ENCODE results near the gene KRT7. TPM values are rescaled to one million over a fixed set of nuclear protein-coding genes. Genes with fewer than 3 reads are reported as not detected.

Gene KRT7
- total RNA-seq, 5 donors from 2014 or later (not counting 1 experiment from before 2014, with no cell fraction given) = 2.7 to 3.8 (median 3.3) TPM; not detected in 2

GRCh38 chr12:52279422-52280318 lies 46.6 kb downstream of the KRT7 start:
- Mint-ChIP-seq H3K27me3 (peaks cover 23 to 38% of the 10 kb centered on the region in 2 donors), H3K9me3 (no peaks in the 10 kb centered on the region), H3K36me3 (no peaks in the 10 kb centered on the region), H3K27ac (no peak overlapping the region), H3K4me1 (peaks cover 5 to 10% (median 7%) of the 10 kb centered on the region in 3 donors), H3K4me3 (no peak overlapping the region)
- no peak for ATAC-seq (replicated peaks in 1 of 4)
- no peak overlapping the region for H3K4me3 ChIP-seq (ENCODE audit: control insufficient read depth in 1 of 2, extremely low read depth in 1 of 2, low read length in 1 of 2)
- no peaks in the 10 kb centered on the region for H3K9me3 ChIP-seq
- H3K36me3 ChIP-seq (ENCODE audit: control insufficient read depth in 2 of 2, extremely low read depth in 1 of 2, insufficient read depth in 1 of 2, low read length in 1 of 2) = no peaks in the 10 kb centered on the region
- H3K27me3 ChIP-seq (replicated peaks in 1 of 2; ENCODE audit: control insufficient read depth in 2 of 2, extremely low read depth in 1 of 2, insufficient read depth in 2 of 2, low read length in 1 of 2) = peaks cover 0 to 39% of the 10 kb centered on the region in 2 experiments
- H3K4me1 ChIP-seq (ENCODE audit: control insufficient read depth in 1 of 2, extremely low read depth in 1 of 2, insufficient read depth in 2 of 2, low read length in 2 of 2) = peaks cover 0 to 9% of the 10 kb centered on the region in 2 experiments
- no peak overlapping the region for H3K27ac ChIP-seq (ENCODE audit: low read length)
- 80% methylated on average over 5 of the region's 14 CpGs for WGBS (ENCODE audit: insufficient coverage)
- ChIA-PET POLR2A (no interaction called here), CTCF (interaction anchor here (0.6 to 1.6 kb wide), 8 partner anchors 11 to 188 kb away, joined by 3 to 4 read pairs (median 3); no protein-coding TSS in a partner anchor)
- DNase-seq = no peak

DNA sequence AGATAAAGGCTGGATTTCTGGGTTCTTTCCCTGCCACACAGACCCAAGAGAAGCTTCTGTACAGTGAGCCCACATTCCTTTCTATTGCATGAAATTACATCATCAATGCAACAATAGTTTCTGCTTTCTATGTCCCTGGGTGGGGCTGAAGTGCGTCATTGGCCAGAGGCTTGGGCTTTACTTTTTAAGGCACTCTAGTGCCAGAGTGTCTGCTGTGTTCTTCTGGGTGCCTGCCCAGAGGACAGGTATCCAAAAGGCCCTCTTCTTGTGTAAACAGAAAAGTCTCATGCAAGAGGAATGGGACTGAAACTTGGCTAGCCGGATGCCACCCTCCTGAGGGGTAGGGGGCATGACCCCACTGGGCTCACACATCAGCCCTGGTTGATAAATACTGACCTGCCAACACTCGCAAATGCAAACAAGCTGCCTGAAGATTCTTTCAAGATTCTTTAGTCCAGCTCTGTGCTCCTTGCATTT lies 47.3 kb downstream of the KRT7 start:
- H3K4me1 ChIP-seq (ENCODE audit: control insufficient read depth in 1 of 2, extremely low read depth in 1 of 2, insufficient read depth in 2 of 2, low read length in 2 of 2) = peaks cover 0 to 9% of the 10 kb centered on the region in 2 experiments
- peaks cover 0 to 35% of the 10 kb centered on the region in 2 experiments for H3K27me3 ChIP-seq (replicated peaks in 1 of 2; ENCODE audit: control insufficient read depth in 2 of 2, extremely low read depth in 1 of 2, insufficient read depth in 2 of 2, low read length in 1 of 2)
- H3K36me3 ChIP-seq (ENCODE audit: control insufficient read depth in 2 of 2, extremely low read depth in 1 of 2, insufficient read depth in 1 of 2, low read length in 1 of 2) = no peaks in the 10 kb centered on the region
- no peak overlapping the region for H3K4me3 ChIP-seq (ENCODE audit: control insufficient read depth in 1 of 2, extremely low read depth in 1 of 2, low read length in 1 of 2)
- no peaks in the 10 kb centered on the region for H3K9me3 Mint-ChIP-seq
- H3K4me1 Mint-ChIP-seq = peaks cover 5 to 10% (median 7%) of the 10 kb centered on the region in 3 donors
- CTCF ChIA-PET = interaction anchor here in 1 of 2 donors (1.6 kb wide), 1 partner anchor 32 kb away, joined by 3 read pairs; no protein-coding TSS in a partner anchor
- peaks cover 20 to 35% of the 10 kb centered on the region in 2 donors for H3K27me3 Mint-ChIP-seq
- DNase-seq (no peak), ATAC-seq (replicated peaks in 1 of 4) (no peak)
- WGBS (ENCODE audit: insufficient coverage) = 90% methylated on average over 3 of the region's 3 CpGs
- POLR2A ChIA-PET = no interaction called here
- no peak overlapping the region for H3K27ac ChIP-seq (ENCODE audit: low read length)
- H3K36me3 Mint-ChIP-seq = no peaks in the 10 kb centered on the region
- no peak overlapping the region for H3K27ac Mint-ChIP-seq
- no peaks in the 10 kb centered on the region for H3K9me3 ChIP-seq
- no peak overlapping the region for H3K4me3 Mint-ChIP-seq

GRCh38 chr12:52280796-52281560 lies 47.9 kb downstream of the KRT7 start:
- Mint-ChIP-seq H3K4me3 (no peak overlapping the region), H3K4me1 (peaks cover 5 to 10% (median 7%) of the 10 kb centered on the region in 3 donors), H3K9me3 (no peaks in the 10 kb centered on the region), H3K36me3 (no peaks in the 10 kb centered on the region), H3K27ac (no peak overlapping the region), H3K27me3 (peaks cover 20 to 39% of the 10 kb centered on the region in 2 donors)
- WGBS (ENCODE audit: insufficient coverage) = 78% methylated on average over 3 of the region's 4 CpGs
- Histone ChIP-seq H3K27ac (ENCODE audit: low read length) (no peak overlapping the region), H3K36me3 (ENCODE audit: control insufficient read depth in 2 of 2, extremely low read depth in 1 of 2, insufficient read depth in 1 of 2, low read length in 1 of 2) (no peaks in the 10 kb centered on the region), H3K4me3 (ENCODE audit: control insufficient read depth in 1 of 2, extremely low read depth in 1 of 2, low read length in 1 of 2) (no peak overlapping the region), H3K27me3 (replicated peaks in 1 of 2; ENCODE audit: control insufficient read depth in 2 of 2, extremely low read depth in 1 of 2, insufficient read depth in 2 of 2, low read length in 1 of 2) (peaks cover 0 to 31% of the 10 kb centered on the region in 2 experiments), H3K4me1 (ENCODE audit: control insufficient read depth in 1 of 2, extremely low read depth in 1 of 2, insufficient read depth in 2 of 2, low read length in 2 of 2) (peaks cover 0 to 9% of the 10 kb centered on the region in 2 experiments), H3K9me3 (no peaks in the 10 kb centered on the region)
- ATAC-seq (replicated peaks in 1 of 4) = no peak
- no peak for DNase-seq
- ChIA-PET CTCF (interaction anchor here in 1 of 2 donors (0.6 kb wide), 1 partner anchor 1637 kb away, joined by 4 read pairs; no protein-coding TSS in a partner anchor), POLR2A (no interaction called here)

DNA sequence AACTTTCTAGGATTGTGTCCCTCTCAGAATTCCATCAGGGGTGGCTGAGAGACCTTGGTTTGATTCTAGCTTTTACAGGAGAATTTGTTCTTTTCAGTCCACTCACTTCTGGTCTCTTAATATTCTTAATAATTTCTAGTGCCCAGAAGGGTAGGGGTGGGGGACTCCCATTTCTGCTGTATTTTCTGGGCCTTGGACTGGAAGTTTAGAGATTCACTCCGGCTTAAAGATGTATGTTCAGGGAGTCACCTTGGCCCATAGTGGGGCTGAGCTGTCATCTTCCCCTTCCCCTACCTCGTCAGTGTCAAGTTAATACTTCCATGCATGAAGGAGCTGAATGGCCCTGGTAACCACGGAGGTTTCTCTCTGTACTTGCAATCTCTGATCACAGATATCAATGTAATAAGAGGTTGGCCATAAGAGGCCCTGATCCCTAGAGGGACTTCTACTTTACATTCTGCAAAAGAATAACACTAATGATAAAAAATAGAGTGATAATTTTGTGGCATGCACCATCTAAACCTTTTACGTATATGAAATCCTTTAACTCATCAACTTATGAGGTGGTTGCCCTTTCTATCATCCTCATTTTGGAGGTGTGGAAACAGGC lies 51.6 kb downstream of the KRT7 start:
- no peaks in the 10 kb centered on the region for H3K36me3 Mint-ChIP-seq
- peaks cover 0 to 19% of the 10 kb centered on the region in 2 experiments for H3K27me3 ChIP-seq (replicated peaks in 1 of 2; ENCODE audit: control insufficient read depth in 2 of 2, extremely low read depth in 1 of 2, insufficient read depth in 2 of 2, low read length in 1 of 2)
- no peak overlapping the region for H3K4me3 Mint-ChIP-seq
- ChIA-PET POLR2A (interaction anchor here in 1 of 2 donors (0.6 kb wide), 1 partner anchor 667 kb away, joined by 3 read pairs; no protein-coding TSS in a partner anchor), CTCF (interaction anchor here in 1 of 2 donors (0.6 kb wide), 1 partner anchor 278 kb away, joined by 4 read pairs; no protein-coding TSS in a partner anchor)
- H3K27ac Mint-ChIP-seq = no peak overlapping the region
- H3K4me3 ChIP-seq (ENCODE audit: control insufficient read depth in 1 of 2, extremely low read depth in 1 of 2, low read length in 1 of 2) = no peak overlapping the region
- peaks cover 0 to 13% (median 7%) of the 10 kb centered on the region in 3 donors for H3K4me1 Mint-ChIP-seq
- no peaks in the 10 kb centered on the region for H3K36me3 ChIP-seq (ENCODE audit: control insufficient read depth in 2 of 2, extremely low read depth in 1 of 2, insufficient read depth in 1 of 2, low read length in 1 of 2)
- WGBS (ENCODE audit: insufficient coverage) = no CpG with 5 or more reads among the region's 4 CpGs
- H3K9me3 ChIP-seq = no peaks in the 10 kb centered on the region
- ATAC-seq (replicated peaks in 1 of 4) = no peak
- no peak overlapping the region for H3K27ac ChIP-seq (ENCODE audit: low read length)
- peaks cover 0 to 2% of the 10 kb centered on the region in 2 experiments for H3K4me1 ChIP-seq (ENCODE audit: control insufficient read depth in 1 of 2, extremely low read depth in 1 of 2, insufficient read depth in 2 of 2, low read length in 2 of 2)
- H3K9me3 Mint-ChIP-seq = no peaks in the 10 kb centered on the region
- DNase-seq = peak in 1 of 35 experiments; percentile 4
- H3K27me3 Mint-ChIP-seq = peaks cover 5 to 13% of the 10 kb centered on the region in 2 donors

DNA sequence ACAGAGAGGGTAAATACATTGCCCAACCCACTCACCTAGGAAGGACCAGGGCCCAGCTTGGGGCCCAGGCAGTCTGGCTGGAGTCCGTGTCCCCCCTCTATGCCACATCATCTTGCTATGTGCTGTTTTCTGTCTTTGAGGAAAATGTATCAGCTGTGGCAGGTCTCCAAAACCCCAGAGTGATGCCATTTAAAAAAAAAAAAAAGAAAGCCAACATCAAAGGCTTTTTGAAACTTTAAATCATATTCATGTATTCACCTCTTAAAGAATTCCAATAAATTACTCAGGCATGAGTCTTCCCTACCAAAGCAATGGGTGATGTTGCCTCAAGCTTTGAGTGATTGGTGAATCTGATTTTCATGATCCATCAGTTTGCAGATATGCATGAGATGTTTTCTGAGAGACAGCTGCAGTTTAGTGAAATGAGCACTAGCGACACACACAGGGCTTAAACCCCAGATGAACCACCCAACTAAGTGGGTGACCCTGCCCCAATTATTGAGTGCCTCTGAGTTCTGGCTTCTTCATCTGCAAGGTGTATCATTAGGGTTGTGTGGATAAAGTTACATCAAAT lies 52.2 kb downstream of the KRT7 start:
- Mint-ChIP-seq H3K27ac (no peak overlapping the region), H3K9me3 (no peaks in the 10 kb centered on the region), H3K4me3 (no peak overlapping the region), H3K36me3 (no peaks in the 10 kb centered on the region), H3K4me1 (peaks cover 0 to 13% (median 7%) of the 10 kb centered on the region in 3 donors), H3K27me3 (peaks cover 0 to 8% of the 10 kb centered on the region in 2 donors)
- Histone ChIP-seq H3K9me3 (no peaks in the 10 kb centered on the region), H3K36me3 (ENCODE audit: control insufficient read depth in 2 of 2, extremely low read depth in 1 of 2, insufficient read depth in 1 of 2, low read length in 1 of 2) (no peaks in the 10 kb centered on the region), H3K4me3 (ENCODE audit: control insufficient read depth in 1 of 2, extremely low read depth in 1 of 2, low read length in 1 of 2) (no peak overlapping the region), H3K27me3 (replicated peaks in 1 of 2; ENCODE audit: control insufficient read depth in 2 of 2, extremely low read depth in 1 of 2, insufficient read depth in 2 of 2, low read length in 1 of 2) (peaks cover 0 to 15% of the 10 kb centered on the region in 2 experiments), H3K27ac (ENCODE audit: low read length) (no peak overlapping the region), H3K4me1 (ENCODE audit: control insufficient read depth in 1 of 2, extremely low read depth in 1 of 2, insufficient read depth in 2 of 2, low read length in 2 of 2) (peaks cover 0 to 2% of the 10 kb centered on the region in 2 experiments)
- CTCF ChIA-PET = no interaction called here
- no CpG with 5 or more reads among the region's 2 CpGs for WGBS (ENCODE audit: insufficient coverage)
- DNase-seq = no peak
- POLR2A ChIA-PET = no interaction called here
- ATAC-seq (replicated peaks in 1 of 4) = no peak

All from T-cell (primary cell).